ENCODE results near the gene CLCNKB. TPM values are rescaled to one million over a fixed set of nuclear protein-coding genes. Genes with fewer than 3 reads are reported as not detected.
"Not testable (repeated sequence)": the region's sequence is repeated elsewhere in the genome, so short reads cannot be mapped to it uniquely, and the experiment has no call there.

CLCNKB gene
- total and polyA plus RNA-seq, 2 of the 13 experiments (the other 11 are each of a cell fraction or from before 2014, with no cell fraction given), result 0.04 TPM; not detected in 1

DNA sequence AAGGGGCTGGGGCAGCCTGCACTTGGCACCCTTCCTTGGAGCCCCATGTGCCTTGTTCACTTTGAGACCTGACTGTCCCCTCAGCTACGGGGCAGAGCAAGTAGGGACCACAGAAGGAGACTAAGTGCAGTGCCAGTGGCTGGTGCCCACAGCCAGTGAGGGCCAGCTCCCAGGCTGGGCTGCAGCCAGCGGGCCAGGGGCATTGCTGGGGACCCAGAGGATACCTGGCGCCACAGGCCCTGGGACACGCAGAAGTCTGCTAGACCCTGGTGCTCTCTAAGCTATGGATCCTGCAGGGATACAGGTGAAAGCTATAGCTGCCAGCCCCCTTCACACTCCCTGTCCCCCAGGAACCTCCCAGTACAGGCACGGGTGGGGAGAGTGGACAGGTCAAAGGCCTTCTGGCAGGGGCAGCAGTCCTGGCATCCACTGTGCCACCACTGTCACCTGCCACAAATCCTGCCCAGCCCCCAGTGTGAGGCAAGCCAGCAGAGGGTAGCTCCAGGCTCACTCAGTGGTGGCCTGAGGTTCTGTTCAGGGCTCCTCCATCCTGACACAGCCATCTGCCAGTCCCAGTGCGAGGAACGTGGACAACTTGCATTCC, 20.4 kb upstream of the CLCNKB start (continued):
- TF ChIP-seq, protein P1, sequence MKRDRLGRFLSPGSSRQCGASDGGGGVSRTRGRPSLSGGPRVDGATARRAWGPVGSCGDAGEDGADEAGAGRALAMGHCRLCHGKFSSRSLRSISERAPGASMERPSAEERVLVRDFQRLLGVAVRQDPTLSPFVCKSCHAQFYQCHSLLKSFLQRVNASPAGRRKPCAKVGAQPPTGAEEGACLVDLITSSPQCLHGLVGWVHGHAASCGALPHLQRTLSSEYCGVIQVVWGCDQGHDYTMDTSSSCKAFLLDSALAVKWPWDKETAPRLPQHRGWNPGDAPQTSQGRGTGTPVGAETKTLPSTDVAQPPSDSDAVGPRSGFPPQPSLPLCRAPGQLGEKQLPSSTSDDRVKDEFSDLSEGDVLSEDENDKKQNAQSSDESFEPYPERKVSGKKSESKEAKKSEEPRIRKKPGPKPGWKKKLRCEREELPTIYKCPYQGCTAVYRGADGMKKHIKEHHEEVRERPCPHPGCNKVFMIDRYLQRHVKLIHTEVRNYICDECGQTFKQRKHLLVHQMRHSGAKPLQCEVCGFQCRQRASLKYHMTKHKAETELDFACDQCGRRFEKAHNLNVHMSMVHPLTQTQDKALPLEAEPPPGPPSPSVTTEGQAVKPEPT (CRISPR knock-in tag; IDR thresholded peaks at IDR 0.05; ENCODE audit: low read depth), result no peak
- TF ChIP-seq AGO1 (IDR thresholded peaks at IDR 0.05; ENCODE audit: low read depth, low read length, poor library complexity, severe bottlenecking) (no peak), HMG20B (CRISPR knock-in tag; conservative IDR thresholded peaks at IDR 0.05) (no peak)

DNA sequence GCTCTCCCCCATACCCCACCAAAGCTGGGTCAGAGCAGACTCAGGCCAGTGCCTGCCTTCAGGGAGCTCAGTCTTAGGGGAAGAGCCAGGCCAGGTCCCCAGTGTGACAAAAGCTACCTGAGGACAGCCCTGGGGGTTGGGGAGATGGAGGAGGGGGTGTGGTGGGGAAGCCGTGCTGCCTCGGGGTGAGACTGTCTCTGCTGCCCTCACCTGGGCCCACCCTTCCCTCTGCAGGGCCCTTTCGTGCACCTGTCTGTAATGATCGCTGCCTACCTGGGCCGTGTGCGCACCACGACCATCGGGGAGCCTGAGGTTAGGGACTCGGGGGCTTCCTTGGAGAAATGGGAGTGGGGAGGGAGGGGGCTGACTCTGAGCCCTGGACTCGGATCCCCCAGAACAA, 17.3 kb upstream of the CLCNKB start:
- in situ Hi-C loops (cut with HindIII; ENCODE audit: extremely low pct_ligation_motif_present, low pct_unique_long_range_greater_than_20kb), result not testable (repeated sequence)

More for the DNA sequence above, 17.3 kb upstream of the CLCNKB start:
- FAIRE-seq; H3K9me3 ChIP-seq (ENCODE audit: low read length); H3K36me3 ChIP-seq (replicated peaks in 1 of 2; ENCODE audit: control insufficient read depth in 1 of 2, insufficient read depth in 2 of 2, low read length in 2 of 2); H3K79me2 ChIP-seq (ENCODE audit: insufficient read depth, low read length); CTCF ChIA-PET (ENCODE audit: low intra/inter-chr PET ratio, low total read pairs); H2AFZ ChIP-seq (ENCODE audit: low read length); BruUV-seq (replicated peaks); ATAC-seq; POLR2A ChIA-PET; intact Hi-C loops (cut with micrococcal nuclease; ENCODE audit: unreplicated experiment); H3K4me3 ChIP-seq (replicated peaks in 1 of 3; ENCODE audit: insufficient read depth in 1 of 3, low read depth in 2 of 3, low read length in 3 of 3); H3K9ac ChIP-seq (ENCODE audit: insufficient read depth, low read depth, low read length); DNase-seq (ENCODE audit: low spot score); H3K27ac ChIP-seq (ENCODE audit: extremely low read length, insufficient read depth, low read length); H4K20me1 ChIP-seq (ENCODE audit: insufficient read depth, low read length); H3K4me2 ChIP-seq (ENCODE audit: low read depth, low read length): not testable (repeated sequence)
- H3K4me1 ChIP-seq (ENCODE audit: insufficient read depth, low read length), result peaks cover 26% of the 10 kb centered on the region
- TF ChIP-seq, protein P2, sequence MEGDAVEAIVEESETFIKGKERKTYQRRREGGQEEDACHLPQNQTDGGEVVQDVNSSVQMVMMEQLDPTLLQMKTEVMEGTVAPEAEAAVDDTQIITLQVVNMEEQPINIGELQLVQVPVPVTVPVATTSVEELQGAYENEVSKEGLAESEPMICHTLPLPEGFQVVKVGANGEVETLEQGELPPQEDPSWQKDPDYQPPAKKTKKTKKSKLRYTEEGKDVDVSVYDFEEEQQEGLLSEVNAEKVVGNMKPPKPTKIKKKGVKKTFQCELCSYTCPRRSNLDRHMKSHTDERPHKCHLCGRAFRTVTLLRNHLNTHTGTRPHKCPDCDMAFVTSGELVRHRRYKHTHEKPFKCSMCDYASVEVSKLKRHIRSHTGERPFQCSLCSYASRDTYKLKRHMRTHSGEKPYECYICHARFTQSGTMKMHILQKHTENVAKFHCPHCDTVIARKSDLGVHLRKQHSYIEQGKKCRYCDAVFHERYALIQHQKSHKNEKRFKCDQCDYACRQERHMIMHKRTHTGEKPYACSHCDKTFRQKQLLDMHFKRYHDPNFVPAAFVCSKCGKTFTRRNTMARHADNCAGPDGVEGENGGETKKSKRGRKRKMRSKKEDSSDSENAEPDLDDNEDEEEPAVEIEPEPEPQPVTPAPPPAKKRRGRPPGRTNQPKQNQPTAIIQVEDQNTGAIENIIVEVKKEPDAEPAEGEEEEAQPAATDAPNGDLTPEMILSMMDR (CRISPR knock-in tag; IDR thresholded peaks at IDR 0.05), result peak; percentile 21; the same call in 1 of the 2 replicates
- H3K27me3 ChIP-seq (ENCODE audit: control insufficient read depth in 1 of 2, insufficient read depth in 2 of 2, low read length in 2 of 2), result peaks cover 8 to 46% of the 10 kb centered on the region in 2 experiments
- WGBS (ENCODE audit: low lambda C conversion rate), result 42% methylated on average over 2 of the region's 10 CpGs

Measured in HepG2 (cell line).